H1 (cell line): ENCODE results near the gene STAMBPL1. TPM values are rescaled to one million over a fixed set of nuclear protein-coding genes. Genes with fewer than 3 reads are reported as not detected.

Experiments used
- CBX8 ChIP-seq: fragments of 300-800, 300-1000 bp; sonication (generic); IDR thresholded peaks from 2 replicates; pipeline ENCODE4 v1.7.1; 2016; ENCODE audit warnings: low read depth, low read length, borderline replicate concordance
- GTF2F1 ChIP-seq: IDR thresholded peaks from 2 replicates; pipeline ENCODE4 v1.6.1; 2012; ENCODE audit warnings: low read depth, low read length, improper control_type of control experiment, borderline replicate concordance
- HDAC2 ChIP-seq, 2 experiments: fragments of 300-600 bp in 1 of 2; sonication (generic) in 1 of 2; IDR thresholded peaks; 2 replicates each; pipeline ENCODE4 v1.6.1; 2011 to 2012; ENCODE audit warnings: low read depth in 2 of 2, low read length in 2 of 2, mild to moderate bottlenecking in 2 of 2, moderate library complexity in 2 of 2, borderline replicate concordance in 1 of 2, inconsistent platforms in 1 of 2
- JUND ChIP-seq: IDR thresholded peaks from 2 replicates; pipeline ENCODE4 v1.6.1; 2011; ENCODE audit warnings: mild to moderate bottlenecking, improper control_type of control experiment, low read length
- SP2 ChIP-seq: IDR thresholded peaks from 2 replicates; pipeline ENCODE4 v1.6.1; 2012; ENCODE audit warnings: mild to moderate bottlenecking, low read length, inconsistent platforms
- TAF7 ChIP-seq: optimal IDR thresholded peaks from 2 replicates; pipeline ENCODE3; 2011; ENCODE audit warnings: low read depth, mild to moderate bottlenecking, inconsistent platforms, low read length, moderate library complexity, borderline replicate concordance
- polyA plus RNA-seq, 7 experiments: library from polyadenylated mRNA; depleted of rRNA in 3 of 7; stranded (reverse) in 5 of 7; unstranded in 2 of 7; fragments of >200 nt in 5 of 7; fragments of 200-250 nt in 2 of 7; gene quantifications; 1 replicate in 5 of 7; 2 replicates in 1 of 7; 4 replicates in 1 of 7; pipeline versions ENCODE4 v1.2.1 to v1.2.3, GENCODE V29; 2011 to 2013; ENCODE audit warnings: missing spikeins in 2 of 7, mixed read lengths in 2 of 7
- total RNA-seq: library from RNA; stranded (reverse); fragmentation: NEBNext Ultra II Directional; extraction: Animal tissue kit (Norgen Biotek cat#: 25700); gene quantifications from 2 replicates; pipeline ENCODE4 v1.2.1, GENCODE V29; 2021
- TF ChIP-seq, protein P1 (sequence below): IDR thresholded peaks from 2 replicates; pipeline ENCODE4 v1.6.1; 2011; ENCODE audit warnings: low read length, improper control_type of control experiment
- TF ChIP-seq, protein P2 (sequence below): fragments of 300-600 bp; sonication (generic); IDR thresholded peaks from 2 replicates; pipeline ENCODE4 v1.7.1; 2012; ENCODE audit warnings: low read length, moderate library complexity, mild to moderate bottlenecking, inconsistent platforms; ENCODE audit not compliant: insufficient replicate concordance

STAMBPL1 gene
- total and polyA plus RNA-seq, 2 of the 8 experiments (the other 6 are each of a cell fraction or from before 2014, with no cell fraction given), result 5.5 TPM

DNA sequence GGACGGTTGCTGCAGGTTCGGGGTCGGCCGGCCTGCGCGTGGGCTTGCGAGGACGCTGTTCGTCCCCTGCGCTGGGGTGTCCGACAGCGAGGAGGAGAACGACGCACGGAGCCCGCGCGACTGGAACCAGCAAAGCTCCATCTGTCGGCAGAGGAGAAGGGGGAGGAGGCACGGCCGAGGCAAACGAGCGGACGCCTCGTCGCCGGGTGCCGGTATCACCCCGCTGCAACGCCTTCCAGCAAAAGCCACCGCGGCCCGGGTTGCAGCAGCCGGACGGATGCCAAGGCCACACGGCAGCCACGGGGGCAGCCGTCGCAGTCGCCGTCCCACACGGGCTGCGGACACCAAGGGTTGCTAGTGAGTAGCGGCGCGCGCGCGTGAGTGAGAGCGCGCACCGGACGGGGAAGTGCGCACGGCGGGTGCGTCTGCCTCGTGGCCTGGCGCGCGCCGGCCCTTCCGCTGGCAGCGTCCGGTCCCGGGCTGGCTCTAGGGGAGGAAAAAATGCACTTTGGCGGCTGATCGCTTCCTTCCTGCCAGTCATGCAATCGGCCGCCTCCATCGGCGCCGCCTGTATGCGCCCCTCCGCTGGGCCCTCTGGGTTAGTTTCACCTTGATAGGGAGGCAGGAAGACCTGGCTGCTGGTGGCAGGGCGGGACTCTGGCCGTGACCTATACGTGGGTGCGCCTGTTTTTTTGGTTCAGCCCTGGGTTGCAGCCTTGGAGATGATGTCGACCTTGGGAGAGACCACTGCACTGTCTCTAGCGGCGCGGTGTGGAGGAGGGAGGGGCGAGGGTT, 434 bp downstream of the STAMBPL1 start (continued):
- TF ChIP-seq, protein P1, sequence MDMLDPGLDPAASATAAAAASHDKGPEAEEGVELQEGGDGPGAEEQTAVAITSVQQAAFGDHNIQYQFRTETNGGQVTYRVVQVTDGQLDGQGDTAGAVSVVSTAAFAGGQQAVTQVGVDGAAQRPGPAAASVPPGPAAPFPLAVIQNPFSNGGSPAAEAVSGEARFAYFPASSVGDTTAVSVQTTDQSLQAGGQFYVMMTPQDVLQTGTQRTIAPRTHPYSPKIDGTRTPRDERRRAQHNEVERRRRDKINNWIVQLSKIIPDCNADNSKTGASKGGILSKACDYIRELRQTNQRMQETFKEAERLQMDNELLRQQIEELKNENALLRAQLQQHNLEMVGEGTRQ, result no peak
- no peak for TF ChIP-seq SP2
- TF ChIP-seq JUND, result no peak
- TF ChIP-seq, protein P2, sequence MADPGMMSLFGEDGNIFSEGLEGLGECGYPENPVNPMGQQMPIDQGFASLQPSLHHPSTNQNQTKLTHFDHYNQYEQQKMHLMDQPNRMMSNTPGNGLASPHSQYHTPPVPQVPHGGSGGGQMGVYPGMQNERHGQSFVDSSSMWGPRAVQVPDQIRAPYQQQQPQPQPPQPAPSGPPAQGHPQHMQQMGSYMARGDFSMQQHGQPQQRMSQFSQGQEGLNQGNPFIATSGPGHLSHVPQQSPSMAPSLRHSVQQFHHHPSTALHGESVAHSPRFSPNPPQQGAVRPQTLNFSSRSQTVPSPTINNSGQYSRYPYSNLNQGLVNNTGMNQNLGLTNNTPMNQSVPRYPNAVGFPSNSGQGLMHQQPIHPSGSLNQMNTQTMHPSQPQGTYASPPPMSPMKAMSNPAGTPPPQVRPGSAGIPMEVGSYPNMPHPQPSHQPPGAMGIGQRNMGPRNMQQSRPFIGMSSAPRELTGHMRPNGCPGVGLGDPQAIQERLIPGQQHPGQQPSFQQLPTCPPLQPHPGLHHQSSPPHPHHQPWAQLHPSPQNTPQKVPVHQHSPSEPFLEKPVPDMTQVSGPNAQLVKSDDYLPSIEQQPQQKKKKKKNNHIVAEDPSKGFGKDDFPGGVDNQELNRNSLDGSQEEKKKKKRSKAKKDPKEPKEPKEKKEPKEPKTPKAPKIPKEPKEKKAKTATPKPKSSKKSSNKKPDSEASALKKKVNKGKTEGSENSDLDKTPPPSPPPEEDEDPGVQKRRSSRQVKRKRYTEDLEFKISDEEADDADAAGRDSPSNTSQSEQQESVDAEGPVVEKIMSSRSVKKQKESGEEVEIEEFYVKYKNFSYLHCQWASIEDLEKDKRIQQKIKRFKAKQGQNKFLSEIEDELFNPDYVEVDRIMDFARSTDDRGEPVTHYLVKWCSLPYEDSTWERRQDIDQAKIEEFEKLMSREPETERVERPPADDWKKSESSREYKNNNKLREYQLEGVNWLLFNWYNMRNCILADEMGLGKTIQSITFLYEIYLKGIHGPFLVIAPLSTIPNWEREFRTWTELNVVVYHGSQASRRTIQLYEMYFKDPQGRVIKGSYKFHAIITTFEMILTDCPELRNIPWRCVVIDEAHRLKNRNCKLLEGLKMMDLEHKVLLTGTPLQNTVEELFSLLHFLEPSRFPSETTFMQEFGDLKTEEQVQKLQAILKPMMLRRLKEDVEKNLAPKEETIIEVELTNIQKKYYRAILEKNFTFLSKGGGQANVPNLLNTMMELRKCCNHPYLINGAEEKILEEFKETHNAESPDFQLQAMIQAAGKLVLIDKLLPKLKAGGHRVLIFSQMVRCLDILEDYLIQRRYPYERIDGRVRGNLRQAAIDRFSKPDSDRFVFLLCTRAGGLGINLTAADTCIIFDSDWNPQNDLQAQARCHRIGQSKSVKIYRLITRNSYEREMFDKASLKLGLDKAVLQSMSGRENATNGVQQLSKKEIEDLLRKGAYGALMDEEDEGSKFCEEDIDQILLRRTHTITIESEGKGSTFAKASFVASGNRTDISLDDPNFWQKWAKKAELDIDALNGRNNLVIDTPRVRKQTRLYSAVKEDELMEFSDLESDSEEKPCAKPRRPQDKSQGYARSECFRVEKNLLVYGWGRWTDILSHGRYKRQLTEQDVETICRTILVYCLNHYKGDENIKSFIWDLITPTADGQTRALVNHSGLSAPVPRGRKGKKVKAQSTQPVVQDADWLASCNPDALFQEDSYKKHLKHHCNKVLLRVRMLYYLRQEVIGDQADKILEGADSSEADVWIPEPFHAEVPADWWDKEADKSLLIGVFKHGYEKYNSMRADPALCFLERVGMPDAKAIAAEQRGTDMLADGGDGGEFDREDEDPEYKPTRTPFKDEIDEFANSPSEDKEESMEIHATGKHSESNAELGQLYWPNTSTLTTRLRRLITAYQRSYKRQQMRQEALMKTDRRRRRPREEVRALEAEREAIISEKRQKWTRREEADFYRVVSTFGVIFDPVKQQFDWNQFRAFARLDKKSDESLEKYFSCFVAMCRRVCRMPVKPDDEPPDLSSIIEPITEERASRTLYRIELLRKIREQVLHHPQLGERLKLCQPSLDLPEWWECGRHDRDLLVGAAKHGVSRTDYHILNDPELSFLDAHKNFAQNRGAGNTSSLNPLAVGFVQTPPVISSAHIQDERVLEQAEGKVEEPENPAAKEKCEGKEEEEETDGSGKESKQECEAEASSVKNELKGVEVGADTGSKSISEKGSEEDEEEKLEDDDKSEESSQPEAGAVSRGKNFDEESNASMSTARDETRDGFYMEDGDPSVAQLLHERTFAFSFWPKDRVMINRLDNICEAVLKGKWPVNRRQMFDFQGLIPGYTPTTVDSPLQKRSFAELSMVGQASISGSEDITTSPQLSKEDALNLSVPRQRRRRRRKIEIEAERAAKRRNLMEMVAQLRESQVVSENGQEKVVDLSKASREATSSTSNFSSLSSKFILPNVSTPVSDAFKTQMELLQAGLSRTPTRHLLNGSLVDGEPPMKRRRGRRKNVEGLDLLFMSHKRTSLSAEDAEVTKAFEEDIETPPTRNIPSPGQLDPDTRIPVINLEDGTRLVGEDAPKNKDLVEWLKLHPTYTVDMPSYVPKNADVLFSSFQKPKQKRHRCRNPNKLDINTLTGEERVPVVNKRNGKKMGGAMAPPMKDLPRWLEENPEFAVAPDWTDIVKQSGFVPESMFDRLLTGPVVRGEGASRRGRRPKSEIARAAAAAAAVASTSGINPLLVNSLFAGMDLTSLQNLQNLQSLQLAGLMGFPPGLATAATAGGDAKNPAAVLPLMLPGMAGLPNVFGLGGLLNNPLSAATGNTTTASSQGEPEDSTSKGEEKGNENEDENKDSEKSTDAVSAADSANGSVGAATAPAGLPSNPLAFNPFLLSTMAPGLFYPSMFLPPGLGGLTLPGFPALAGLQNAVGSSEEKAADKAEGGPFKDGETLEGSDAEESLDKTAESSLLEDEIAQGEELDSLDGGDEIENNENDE, result no peak
- no peak for TF ChIP-seq GTF2F1
- TF ChIP-seq CBX8, result no peak
- peak; percentile 70 to 86; a peak in 2 of 4 replicates for TF ChIP-seq HDAC2 (IDR thresholded peaks at IDR 0.05; ENCODE audit: borderline replicate concordance in 1 of 2, low read depth in 2 of 2, low read length in 2 of 2)
- TF ChIP-seq TAF7, result no peak
